GM18907 (cell line): ENCODE results near the gene CTNNA2.

Source experiments
- ATAC-seq: cut with Tn5 transposase; IDR thresholded peaks from one replicate; pipeline ENCODE4 v1.9.1; 2021; ENCODE audit warnings: mild to moderate bottlenecking, moderate library complexity; ENCODE audit not compliant: unreplicated experiment

CTNNA2 gene

DNA sequence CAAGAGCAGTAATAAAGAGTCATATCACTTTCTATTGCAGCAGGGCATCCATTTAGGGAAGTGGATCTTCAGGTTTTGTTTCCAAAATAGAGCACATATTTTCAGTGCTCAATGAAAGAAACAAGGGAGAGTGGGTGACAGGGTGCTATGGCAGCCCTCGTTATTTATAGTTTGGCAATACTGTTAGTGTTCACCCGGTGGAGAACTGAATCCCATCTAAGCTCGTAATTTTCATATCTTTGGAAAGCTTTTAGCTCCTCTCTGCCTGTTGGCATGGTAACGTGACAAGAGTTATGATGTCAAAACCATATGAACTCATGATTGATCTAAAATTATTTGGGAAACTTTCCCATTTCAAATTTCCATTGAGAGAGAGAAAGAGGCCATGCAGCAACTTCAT is 459.8 kb downstream of the CTNNA2 start:
- no peak for ATAC-seq

DNA sequence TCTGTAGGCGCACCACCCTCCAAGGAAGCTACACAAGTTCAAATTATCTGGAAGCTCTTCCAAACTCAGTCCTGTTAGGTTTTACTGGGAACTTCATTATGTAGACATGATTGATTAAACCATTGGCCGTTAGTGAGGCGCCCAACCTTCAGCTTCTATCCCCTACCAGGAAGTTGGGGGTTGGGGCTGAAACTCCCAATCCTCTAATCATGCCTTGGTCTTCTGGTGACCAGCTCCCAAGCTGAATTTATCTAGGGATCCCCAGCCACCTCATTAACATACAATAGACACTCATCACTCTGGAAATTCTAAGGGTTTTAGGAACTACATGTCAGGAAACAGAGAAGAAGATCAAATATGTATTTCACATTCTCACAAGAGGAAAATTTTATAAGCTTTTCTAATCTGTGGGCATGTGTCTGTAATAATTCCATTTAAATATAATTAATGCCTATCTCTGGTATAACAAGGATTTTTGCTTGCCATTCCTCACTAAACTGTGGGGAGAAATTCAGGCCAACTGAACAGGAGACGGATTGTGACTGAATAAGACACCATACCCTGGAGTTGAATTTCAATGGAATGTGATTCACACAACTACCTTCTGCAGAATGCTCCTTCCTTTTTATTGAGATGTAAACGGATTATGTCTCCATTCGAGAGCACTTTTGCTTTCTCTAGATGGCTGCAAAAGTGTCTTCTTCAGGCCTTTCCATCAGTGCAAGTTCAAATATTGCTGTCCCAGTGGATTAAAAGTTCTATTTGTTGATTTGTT is 463.1 kb downstream of the CTNNA2 start:
- ATAC-seq = no peak

DNA sequence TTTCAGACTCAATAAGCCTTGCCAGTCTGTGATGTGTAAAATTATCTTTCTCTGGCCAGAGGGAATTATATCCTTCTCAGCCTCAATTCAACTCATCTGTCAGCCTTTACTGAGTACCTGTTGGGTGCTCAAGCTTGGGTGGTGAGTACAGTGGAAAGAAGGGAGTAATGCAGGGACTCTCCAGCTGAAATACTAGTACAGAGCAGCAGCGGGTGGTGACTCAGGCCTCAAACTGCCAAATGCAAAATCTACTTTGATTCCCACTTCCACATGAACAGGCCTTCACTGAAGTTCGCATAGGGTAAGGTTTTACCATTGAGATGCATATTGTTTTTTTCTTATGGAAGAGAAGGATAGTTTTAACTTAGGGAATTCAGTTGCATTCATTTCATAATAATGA is 464.9 kb downstream of the CTNNA2 start:
- ATAC-seq = no peak

DNA sequence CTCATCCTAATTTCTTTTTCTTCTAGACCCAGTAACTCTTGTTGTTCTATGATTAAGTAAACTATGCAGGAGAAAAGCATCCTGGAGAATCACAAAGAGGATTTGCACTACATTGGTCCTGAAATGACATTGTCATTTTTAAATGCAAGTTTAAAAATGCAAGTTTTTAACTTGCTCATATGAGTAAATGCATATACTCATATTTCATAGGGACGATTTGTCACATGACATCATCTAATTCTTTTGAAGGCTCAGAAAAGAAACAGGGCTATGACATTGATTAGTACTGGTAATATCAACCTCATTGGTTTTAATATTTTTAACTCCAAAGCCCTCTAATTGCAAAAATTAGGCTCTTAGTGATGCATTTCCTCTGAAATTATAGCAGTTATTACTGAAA is 467.3 kb downstream of the CTNNA2 start:
- ATAC-seq = no peak

DNA sequence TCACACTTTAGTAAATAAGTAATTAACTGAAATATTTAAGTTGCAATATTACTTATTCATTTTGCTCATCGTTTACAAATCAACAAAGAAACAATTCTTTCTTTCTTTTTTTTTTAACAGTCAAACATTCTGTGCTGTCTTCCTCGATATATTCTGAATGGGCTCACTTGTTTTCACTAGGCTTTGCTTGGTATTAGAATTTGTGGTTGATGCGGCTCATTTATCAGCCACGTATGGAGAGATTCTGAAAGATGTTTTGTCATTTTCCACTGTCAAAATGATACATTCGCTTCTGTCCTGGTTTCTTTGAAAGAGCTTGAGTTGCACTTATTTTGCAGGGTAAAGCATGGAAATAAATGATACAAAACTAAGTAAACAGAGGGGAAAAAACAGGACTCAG is 468.0 kb downstream of the CTNNA2 start:
- no peak for ATAC-seq

DNA sequence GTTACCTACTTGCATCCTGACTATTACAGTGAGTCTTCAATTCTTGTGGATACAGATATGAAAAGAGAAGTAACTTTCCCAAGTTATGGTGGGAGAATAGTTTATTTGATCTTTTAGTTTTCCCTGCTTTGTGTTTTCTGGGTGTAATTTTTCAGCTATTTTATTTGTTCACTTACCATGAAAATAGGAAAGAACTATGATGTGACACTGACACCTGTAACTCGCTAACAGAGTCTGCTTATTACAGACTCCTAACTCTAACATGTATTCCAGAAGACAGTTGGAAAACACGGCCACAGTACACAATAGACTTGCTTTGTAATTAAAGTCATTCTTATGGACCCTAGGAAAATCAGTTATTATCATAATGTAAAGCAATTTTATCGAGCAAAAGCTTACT is 468.5 kb downstream of the CTNNA2 start:
- no peak for ATAC-seq

DNA sequence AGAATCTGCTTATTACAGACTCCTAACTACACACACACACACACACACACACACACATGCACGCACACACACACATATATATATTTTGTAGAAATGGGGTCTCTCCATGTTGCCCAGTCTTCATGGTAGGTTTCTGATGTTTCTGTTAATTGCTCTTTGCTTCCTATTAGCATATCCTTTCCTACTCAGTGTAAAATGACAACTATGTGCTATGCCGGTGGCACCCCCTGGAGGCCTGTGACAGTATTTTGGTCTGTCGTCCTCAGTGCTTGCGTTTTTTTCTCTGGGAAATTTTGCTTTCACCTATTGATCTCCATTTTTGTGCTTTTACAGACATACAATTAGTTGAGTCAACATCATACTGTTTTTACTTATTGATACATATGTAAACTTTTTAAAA is 469.6 kb downstream of the CTNNA2 start:
- no peak for ATAC-seq

DNA sequence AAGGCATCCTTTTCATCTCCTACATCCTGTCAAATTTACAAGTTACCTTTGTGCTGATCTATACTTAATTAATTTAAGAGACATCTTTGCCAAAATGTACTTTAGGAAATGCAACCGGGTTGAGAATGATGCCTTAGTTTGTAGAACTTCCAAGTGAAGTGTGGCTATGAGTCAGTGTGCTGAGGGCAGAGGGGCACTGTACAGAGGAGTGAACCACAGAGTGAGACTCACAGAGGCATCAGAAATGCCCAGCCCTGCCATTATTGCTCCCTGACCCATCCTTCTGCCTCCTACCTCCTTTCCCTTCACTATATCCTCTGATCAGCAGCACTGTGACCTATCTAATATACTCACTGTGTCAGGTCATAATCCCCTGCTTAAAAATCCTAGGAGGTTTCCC is 471.6 kb downstream of the CTNNA2 start:
- ATAC-seq = no peak

DNA sequence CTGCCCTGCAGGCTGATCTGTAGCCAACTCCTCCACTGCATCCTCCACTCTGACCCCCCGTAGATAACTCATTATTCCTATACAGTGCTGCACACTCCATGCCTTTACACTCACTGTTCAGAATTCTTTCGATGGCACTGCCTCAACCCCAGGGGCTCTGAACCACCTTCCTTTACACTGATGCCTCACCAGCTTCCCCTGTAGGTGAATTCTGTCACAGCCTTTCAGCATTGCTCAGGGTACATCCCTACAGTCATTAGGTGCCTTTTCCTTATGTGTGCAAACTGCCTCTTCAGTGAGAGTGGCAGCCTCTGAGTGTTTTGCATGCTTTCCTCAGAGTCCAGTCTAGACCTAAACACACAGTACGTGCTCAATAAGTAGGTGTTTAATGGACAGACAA is 472.3 kb downstream of the CTNNA2 start:
- no peak for ATAC-seq

DNA sequence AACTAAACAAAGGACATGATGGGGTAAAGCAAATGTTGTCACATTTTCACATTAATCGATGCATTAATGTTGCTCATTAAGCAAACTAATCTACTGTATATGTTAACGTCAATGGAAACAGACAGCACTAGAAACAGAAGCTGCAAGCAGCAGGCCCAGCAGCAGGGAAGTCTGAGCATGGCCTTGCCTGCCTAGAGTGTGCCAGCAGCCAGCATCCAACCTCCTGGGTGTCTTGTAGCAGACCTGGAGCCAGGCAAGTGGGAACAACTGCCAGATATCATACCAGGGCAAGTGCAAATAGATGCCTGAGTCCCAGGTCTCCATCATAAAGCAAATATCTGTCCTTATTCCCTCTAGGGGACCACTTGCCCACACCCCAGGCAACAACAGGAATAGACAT is 472.7 kb downstream of the CTNNA2 start:
- ATAC-seq = no peak

DNA sequence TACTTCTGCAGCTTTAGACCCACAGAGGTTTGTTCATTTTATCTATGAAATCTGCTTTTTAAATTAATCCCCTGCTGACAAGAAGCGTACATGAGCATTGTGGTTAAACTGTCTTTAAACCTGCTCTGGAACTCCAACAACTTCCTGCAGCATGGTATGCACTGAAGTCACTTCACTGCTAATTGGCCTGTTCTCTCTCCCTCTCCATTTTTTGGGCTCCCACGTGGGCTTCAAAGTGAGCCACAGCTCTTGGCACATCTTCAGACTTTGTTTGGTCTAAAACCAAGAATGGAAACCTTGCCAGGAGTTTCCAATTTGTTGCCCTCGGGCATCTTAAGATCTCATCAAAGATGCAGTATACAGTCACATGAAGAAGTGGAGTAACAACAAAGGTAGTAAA is 480.3 kb downstream of the CTNNA2 start:
- ATAC-seq = no peak

DNA sequence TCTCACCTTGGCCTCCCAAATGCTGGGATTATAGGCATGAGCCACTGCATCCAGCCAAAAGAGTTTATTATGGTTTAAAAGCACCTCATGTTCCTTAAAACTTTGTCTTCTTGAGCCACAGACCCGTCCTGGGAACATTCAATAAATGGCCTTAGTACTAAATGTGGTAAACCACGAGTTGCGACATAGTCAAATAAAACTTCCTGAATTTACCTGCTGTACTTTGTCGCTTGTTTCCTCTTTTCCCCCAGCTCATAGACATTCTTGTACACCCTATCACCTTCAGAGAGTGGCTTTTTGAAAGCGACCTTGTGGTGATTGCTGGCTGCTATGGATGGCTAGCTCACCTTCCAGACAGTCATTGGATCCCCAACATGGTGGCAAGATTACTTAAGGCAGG is 481.3 kb downstream of the CTNNA2 start:
- ATAC-seq = no peak

DNA sequence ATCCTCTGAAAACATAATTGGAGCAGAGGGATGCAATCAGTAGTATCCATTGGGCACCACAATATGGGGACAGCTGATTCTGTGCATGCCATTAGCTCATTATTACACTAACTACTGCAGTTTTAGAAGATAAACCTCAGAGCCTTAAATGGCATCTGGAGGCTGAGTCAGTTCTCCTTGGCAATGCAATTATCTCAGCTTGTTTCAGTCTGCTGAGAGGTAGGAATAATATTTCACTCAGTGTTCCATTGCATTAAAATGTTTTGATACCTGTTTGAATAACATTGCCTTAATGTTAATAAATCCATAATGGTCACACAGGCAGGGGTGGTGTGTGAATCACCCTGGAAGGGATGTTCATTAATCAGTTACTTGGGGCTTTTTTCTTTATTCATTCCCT is 482.1 kb downstream of the CTNNA2 start:
- no peak for ATAC-seq

DNA sequence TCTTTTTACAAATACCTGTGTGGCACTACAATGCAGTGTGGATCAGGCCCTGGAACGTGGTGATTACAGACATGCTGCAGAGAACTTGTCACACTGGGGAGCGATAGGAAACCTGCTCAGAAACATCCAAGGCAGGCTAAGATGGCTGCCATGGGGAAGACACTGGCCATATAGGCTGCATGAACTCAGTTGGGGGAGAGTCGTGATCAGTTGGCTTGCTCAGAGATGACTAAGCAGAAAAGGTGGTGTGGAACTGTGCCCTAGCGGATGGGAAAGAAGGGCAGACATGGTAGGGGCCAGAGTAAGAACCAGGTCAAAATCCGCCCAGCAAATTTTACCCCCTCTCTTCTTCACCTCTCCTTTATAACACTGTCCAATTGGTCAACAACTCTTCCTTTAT is 483.9 kb downstream of the CTNNA2 start:
- ATAC-seq = no peak

DNA sequence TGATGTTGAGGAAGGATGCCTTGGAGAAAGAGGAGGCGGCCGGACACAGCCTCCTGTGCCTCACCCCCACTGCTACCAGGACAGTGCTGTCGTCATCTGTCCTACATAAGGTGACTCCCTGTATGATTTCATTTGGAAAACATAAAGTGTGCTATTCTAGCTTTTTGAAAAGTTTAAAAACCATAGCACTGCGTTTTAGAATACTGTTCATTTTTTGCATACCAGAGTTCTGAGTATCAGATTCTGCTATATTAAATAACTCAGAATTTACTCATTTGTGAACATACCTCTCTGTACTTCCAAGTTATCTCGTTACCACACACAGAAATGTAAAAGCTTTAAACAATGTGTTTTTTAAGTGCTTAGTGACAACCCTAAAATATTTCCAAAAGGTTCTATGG is 488.9 kb downstream of the CTNNA2 start:
- no peak for ATAC-seq

DNA sequence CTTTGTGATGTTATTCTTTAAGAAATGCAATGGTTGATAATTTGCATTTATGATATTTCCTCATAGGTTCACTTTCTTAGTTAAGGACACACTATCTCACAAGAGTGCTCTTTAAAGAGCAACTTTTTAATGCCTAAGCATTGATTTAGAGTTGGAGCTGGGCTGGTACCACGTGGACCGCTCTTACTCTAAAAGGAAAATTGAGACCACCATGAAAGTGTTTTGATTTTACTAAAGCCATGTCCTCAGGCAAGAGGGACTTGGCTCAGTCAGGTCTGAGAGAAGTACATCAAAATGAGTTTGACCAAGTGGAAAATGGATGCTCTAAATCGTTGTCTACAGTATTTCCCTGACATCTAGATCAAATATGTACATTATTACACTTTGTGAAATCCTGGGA is 489.3 kb downstream of the CTNNA2 start:
- ATAC-seq = no peak

DNA sequence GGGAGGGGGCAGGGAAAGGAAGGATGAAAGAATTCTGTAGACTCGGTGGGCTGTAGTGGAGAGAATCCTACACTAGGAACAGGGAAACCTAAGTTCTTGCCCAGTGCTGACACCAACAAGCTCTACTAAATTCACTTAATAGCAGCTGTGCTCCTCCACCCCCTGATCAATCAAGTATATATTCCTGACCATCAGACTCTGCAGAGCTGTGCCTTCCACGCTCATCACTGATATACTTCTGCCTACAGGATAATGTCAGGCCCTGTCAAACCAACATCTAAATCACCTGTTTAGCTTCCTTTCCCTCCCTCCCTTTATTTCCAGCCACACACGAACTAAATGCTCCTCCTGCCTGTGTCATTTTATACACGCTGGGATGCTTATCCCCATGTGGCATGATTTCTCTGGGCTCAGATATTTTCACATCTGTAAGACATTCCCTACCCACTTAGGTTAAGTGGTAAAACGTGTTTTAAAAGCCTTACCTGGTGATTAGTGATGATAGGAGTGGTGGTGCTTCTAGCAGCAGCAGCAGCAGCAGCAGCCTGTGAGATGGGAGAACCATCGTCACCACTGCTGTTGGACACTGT is 489.8 kb downstream of the CTNNA2 start:
- ATAC-seq = no peak

DNA sequence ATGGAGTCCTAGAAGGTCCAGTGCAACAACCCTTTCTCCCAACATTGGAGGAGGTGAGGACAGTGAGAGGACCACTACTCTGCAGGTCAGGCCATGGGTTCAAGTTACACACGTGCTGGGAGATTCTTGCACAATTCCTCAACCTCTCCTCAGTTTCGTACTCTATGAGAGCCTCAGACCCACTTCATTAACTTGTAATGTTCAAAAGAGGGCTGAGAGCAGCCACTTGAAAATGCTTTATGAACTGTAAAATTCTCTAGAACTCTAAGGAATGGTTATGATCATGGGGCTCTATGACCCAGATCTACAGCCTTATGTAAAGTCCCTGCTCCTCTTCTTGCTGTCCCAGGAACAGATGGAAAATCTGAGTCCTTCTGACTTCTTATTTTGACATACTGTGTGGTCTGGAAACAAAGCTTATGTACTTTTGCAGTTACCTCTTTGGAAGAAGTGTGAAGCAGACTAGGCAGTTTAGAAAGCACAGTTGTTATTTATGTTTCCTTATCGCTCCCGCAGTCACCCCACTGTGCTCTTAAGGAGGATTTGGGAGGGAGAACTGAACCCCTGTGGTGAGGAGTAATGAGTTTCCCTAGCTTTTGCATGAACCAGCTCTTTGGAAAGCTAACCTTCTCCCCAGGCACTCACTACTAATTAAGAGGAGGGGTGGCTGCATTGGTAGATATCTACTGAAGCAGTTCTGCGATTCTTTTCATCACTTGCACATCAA is 495.1 kb downstream of the CTNNA2 start:
- no peak for ATAC-seq

DNA sequence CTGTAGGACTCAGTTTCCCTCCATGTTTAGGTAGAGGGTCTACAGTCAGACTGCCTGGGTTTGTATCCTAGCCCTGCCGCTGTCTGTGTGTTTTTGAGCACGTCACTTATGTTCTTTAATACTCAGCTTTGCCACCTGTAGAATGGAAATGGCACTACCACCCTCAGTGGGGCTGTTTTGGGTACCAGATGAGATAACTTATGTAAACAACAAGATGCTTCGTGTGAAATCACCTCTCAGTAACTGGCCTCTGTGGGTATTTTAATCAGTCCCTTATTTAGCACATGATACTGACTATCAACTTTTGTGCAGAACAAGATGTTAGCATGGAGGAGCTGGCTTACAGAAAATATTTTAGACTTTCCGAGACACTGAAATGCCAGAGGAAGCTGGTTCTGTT is 495.7 kb downstream of the CTNNA2 start:
- no peak for ATAC-seq

DNA sequence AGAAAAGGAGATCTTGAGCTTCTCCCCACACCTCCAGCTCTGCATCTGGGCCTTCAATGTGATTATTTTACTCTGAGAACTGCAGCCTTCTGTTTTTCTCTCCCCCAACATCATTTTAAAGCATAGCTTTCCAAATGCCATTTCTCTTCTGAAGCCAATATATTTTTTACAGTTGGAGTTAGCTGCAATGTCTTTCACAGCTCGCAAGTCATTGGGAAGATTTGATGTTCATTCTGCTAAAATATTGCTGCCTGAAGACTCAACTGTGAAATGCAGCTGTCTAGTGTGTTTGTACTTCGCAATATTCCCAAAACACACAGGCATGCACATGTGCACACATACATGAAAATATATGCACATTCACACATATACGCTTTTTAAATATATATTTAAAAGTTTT is 496.4 kb downstream of the CTNNA2 start:
- ATAC-seq = no peak

DNA sequence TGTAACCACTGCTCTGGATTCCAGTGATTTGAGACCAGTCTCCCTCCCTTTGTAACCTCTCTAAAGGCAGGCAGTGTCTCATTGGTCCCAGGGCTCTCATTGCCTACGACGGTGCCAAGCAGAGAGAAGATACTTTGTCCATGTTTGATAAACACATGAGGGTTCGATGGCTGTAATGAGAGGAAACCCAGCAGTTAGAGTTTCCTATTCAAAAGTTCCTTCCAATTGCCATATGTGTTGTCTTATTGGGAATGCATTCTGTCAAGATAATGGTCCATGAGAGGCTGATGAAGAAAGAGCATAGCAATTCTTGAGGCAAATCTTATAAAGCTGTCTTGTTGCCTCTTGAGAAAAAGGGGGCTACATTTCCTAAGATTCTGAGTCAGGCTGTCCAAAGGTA is 499.2 kb downstream of the CTNNA2 start:
- ATAC-seq = no peak

DNA sequence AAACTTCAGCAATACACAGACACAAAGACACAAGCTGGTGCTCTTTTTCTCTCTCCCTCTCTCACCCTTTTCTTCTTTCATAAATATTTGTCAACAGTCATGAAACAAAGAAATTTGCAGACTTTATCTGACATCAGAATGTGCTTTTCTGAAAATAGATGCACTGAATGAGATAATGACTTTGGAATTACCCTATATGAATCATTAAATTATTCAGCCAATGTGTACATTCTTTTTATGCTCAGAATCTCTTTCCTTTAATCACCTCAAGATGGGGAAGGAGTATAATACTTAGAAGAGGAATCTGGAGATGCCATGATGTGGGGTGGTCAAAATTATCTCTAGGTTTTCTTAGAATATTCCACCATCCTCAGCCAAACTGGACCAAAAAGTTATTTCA is 501.8 kb downstream of the CTNNA2 start:
- ATAC-seq = no peak
